ENCODE data around the gene CHD9NB. TPM values are rescaled to one million over a fixed set of nuclear protein-coding genes. Genes with fewer than 3 reads are reported as not detected.
"Not testable (repeated sequence)": the region's sequence is repeated elsewhere in the genome, so short reads cannot be mapped to it uniquely, and the experiment has no call there.

CHD9NB gene
- total RNA-seq, 1 donor from 2014 or later = 0.32 TPM

DNA sequence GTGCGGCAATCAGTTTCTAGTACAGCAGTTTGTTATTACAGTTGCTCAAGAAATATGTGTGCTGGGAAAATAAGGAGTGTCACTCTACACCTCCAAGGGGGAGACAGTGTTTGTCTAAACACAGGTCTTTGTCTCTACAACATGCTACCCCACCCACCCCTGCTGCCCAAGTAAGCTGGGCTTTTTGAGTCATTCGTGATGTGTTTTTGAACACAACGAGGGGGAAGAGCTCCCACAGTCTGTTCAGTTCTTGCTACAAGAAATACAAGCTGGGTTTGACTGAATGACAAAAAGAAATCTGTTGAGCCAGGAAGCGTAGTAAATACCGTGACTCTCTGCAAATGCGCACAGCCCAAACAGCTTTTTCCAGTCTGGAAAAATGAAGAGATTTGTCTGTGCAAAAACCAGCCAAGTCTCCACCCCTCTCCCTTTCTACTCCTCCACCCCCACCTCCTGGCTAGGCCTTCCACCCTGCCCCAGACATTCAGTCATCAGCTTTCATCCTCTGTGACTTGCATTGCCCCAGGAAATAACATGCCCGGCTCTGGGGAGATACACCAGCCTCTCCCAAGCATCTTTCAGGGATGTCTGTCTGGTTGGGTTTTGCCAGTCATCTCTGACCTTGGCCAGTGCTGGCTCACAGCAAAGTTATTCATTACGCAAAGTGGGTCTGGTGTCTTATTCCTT, 27.8 kb upstream of the CHD9NB start:
- peaks cover 13% of the 10 kb centered on the region for H3K36me3 Mint-ChIP-seq (ENCODE audit: low read depth)
- H3K4me1 Mint-ChIP-seq (ENCODE audit: low read depth) = peaks cover 4% of the 10 kb centered on the region
- no peaks in the 10 kb centered on the region for H3K27me3 Mint-ChIP-seq (ENCODE audit: low read depth)
- H3K9me3 Mint-ChIP-seq = peaks cover 5% of the 10 kb centered on the region
- intact Hi-C loops (cut with micrococcal nuclease) = no loop called here
- H3K4me3 Mint-ChIP-seq (ENCODE audit: low read depth) = no peak overlapping the region
- no peak overlapping the region for H3K27ac Mint-ChIP-seq
- DNase-seq (ENCODE audit: low spot score) = no peak

DNA sequence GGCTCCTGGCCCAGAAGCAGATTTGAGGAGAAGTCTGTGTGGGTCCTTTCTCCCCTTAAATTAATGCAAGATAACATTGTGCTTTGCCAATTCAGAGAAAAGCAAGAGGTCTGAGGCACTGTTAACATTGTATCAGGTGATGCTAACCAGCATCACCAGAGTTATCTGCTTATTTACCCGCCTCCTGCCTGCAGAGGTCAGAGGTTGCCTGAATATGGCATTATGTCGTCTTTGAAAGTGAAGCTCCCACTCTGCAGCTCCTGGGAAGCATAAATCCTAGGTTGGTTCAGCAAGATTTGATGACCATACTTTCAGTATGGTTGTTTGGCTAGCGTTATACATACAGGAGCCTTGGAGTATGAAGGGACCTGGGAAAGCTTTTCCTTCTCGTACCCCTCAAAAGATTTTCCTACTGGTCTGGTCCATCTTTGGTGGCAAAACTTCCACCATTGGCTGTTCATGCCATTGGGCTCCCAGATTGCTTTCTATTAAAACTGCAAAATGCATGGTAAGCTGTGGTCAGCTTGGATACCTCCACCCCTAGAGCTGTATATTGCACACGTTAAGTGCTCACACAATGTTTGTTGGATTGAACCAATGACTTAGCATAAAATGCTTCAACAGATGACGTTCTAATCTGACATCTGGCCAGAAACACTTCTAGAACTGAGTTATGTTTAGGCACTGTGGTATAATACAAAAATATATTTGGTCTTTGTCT, 26.2 kb upstream of the CHD9NB start:
- H3K4me3 Mint-ChIP-seq (ENCODE audit: low read depth) = no peak overlapping the region
- no peak overlapping the region for H3K27ac Mint-ChIP-seq
- intact Hi-C loops (cut with micrococcal nuclease) = no loop called here
- H3K9me3 Mint-ChIP-seq = peaks cover 11% of the 10 kb centered on the region
- peaks cover 17% of the 10 kb centered on the region for H3K36me3 Mint-ChIP-seq (ENCODE audit: low read depth)
- no peaks in the 10 kb centered on the region for H3K27me3 Mint-ChIP-seq (ENCODE audit: low read depth)
- H3K4me1 Mint-ChIP-seq (ENCODE audit: low read depth) = peaks cover 4% of the 10 kb centered on the region
- DNase-seq (ENCODE audit: low spot score) = no peak

DNA sequence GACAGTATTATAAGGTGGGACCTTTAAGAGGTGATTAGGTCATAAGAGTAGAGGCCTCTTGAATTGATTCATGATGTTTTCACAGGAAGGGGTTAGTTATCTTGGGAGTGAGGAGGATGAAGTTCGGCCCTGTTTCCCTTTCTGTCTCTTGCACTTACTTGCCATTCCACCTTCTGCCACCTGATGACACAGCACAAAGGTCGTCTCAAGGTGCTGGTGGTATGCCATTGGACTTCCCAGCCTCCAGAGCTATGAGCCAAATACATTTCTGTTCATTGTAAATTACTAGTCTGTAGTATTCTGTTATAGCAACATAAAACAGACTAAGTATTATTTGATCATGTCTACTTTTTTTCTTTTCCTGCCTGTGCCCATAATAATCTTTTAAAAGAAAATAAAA, 25.6 kb upstream of the CHD9NB start:
- H3K27ac Mint-ChIP-seq = no peak overlapping the region
- no peak for DNase-seq (ENCODE audit: low spot score)
- intact Hi-C loops (cut with micrococcal nuclease) = no loop called here
- no peaks in the 10 kb centered on the region for H3K27me3 Mint-ChIP-seq (ENCODE audit: low read depth)
- peaks cover 22% of the 10 kb centered on the region for H3K36me3 Mint-ChIP-seq (ENCODE audit: low read depth)
- peaks cover 4% of the 10 kb centered on the region for H3K4me1 Mint-ChIP-seq (ENCODE audit: low read depth)
- no peak overlapping the region for H3K4me3 Mint-ChIP-seq (ENCODE audit: low read depth)
- H3K9me3 Mint-ChIP-seq = peaks cover 17% of the 10 kb centered on the region

DNA sequence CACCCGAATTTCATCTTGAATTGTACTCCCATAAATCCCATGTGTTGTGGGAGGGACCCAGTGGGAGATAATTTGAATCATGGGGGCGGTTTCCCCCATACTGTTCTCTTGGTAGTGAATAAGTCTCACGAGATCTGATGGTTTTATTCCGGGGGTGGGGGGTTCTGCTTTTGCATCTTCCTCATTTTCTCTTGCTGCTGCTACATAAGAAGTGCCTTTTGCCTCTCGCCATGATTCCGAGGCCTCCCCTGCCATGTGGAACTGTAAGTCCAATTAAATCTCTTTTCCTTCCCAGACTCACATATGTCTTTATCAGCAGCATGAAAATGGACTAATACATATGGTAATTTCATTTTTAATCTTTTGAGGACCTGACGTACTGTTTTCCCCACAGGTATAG, 22.8 kb upstream of the CHD9NB start:
- DNase-seq (ENCODE audit: low spot score); intact Hi-C loops (cut with micrococcal nuclease); H3K4me3 Mint-ChIP-seq (ENCODE audit: low read depth); H3K4me1 Mint-ChIP-seq (ENCODE audit: low read depth); H3K27ac Mint-ChIP-seq; H3K27me3 Mint-ChIP-seq (ENCODE audit: low read depth): not testable (repeated sequence)
- peaks cover 20% of the 10 kb centered on the region for H3K9me3 Mint-ChIP-seq
- peaks cover 27% of the 10 kb centered on the region for H3K36me3 Mint-ChIP-seq (ENCODE audit: low read depth)

DNA sequence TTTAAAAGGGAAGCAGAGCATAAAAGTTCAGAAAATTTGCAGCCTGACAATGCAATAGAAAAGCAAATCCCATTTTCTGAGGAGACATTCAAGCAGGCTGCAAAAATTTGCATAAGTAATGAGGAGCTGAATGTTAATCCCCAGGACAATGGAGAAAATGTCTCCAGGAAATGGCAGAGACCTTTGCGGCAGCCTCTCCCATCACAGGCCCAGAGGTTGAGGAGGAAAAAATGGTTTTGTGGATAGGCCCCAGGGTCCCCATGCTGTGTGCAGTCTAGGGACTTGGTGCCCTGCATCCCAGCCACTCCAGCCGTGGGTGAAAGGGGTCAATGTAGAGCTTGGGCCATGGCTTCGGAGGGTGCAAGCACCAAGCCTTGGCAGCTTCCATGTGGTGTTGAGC, 21.6 kb upstream of the CHD9NB start:
- Mint-ChIP-seq H3K4me1 (ENCODE audit: low read depth) (peaks cover 11% of the 10 kb centered on the region), H3K9me3 (peaks cover 20% of the 10 kb centered on the region), H3K36me3 (ENCODE audit: low read depth) (peaks cover 29% of the 10 kb centered on the region)
- intact Hi-C loops (cut with micrococcal nuclease); H3K27me3 Mint-ChIP-seq (ENCODE audit: low read depth); H3K4me3 Mint-ChIP-seq (ENCODE audit: low read depth); H3K27ac Mint-ChIP-seq; DNase-seq (ENCODE audit: low spot score): not testable (repeated sequence)

DNA sequence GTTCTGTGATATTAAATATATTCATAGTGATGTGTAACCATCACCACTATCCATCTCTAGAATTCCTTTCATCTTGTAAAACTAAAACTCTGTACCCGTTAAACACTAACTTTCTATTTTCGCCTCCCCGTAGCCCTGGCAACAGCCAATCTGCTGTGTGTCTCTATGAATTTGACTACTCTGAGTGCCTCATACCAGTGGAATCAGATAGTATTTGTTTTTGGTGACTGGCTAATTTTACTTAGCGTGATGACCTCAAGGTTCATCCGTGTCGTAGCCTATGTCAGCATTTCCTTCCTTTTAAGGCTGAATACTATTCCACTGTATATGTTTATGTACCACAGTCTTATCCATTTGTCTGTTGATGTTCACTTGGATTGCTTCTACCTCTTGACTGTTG, 20.3 kb upstream of the CHD9NB start:
- no peak for DNase-seq (ENCODE audit: low spot score)
- intact Hi-C loops (cut with micrococcal nuclease) = no loop called here
- Mint-ChIP-seq H3K4me3 (ENCODE audit: low read depth) (no peak overlapping the region), H3K27ac (no peak overlapping the region), H3K27me3 (ENCODE audit: low read depth) (no peaks in the 10 kb centered on the region), H3K36me3 (ENCODE audit: low read depth) (peaks cover 31% of the 10 kb centered on the region), H3K4me1 (ENCODE audit: low read depth) (peaks cover 15% of the 10 kb centered on the region), H3K9me3 (peaks cover 20% of the 10 kb centered on the region)

DNA sequence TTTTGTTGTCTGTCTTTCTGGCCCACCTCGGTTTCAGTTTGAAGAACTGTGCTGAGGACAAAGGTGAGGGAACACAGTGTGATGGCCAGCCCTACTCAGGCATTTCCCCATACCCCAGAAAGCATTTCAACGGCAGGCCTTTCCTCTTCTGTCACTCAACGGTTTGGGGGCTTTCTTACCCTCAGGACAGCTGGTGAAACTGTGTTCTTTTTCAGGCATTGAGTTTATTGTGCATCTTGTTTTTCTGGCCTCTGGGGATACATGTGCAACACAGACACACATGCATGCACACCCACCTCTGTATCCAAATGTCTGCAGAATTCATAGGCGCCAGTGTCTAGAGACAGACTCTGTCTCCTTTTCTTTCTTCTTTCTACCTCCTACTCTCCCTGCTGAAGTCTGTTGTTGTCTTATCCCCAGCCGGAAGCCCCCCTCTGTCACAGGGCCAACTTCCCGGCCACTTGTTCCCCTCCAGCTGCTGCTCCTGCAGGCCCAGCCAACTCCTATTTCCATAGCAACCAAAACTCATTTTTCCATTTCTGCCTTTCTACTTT, 19.1 kb upstream of the CHD9NB start:
- no peak for DNase-seq (ENCODE audit: low spot score)
- peaks cover 30% of the 10 kb centered on the region for H3K36me3 Mint-ChIP-seq (ENCODE audit: low read depth)
- no peak overlapping the region for H3K4me3 Mint-ChIP-seq (ENCODE audit: low read depth)
- no peak overlapping the region for H3K27ac Mint-ChIP-seq
- peaks cover 19% of the 10 kb centered on the region for H3K4me1 Mint-ChIP-seq (ENCODE audit: low read depth)
- no peaks in the 10 kb centered on the region for H3K27me3 Mint-ChIP-seq (ENCODE audit: low read depth)
- H3K9me3 Mint-ChIP-seq = peaks cover 20% of the 10 kb centered on the region
- intact Hi-C loops (cut with micrococcal nuclease) = no loop called here

DNA sequence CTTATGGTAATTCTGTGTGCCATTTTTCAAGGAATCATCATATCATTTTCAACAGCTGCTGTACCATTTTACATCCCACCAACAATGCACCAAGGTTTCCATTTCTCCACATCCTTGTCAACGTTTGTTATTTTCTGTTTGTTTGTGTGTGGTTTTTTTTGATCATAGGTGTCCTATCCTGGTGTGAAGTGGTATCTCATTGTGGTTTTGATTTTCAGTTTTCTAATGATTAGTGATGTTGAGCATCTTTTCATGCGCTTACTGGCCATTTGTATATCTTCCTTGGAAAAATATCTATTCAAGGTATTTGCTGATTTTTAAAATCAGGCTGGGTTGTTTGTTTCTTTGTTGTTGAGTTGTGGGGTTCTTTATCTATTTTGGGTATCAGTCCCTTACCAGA, 17.1 kb upstream of the CHD9NB start:
- no peak overlapping the region for H3K27ac Mint-ChIP-seq
- H3K4me3 Mint-ChIP-seq (ENCODE audit: low read depth) = no peak overlapping the region
- intact Hi-C loops (cut with micrococcal nuclease) = no loop called here
- H3K4me1 Mint-ChIP-seq (ENCODE audit: low read depth) = peaks cover 27% of the 10 kb centered on the region
- DNase-seq (ENCODE audit: low spot score) = no peak
- no peaks in the 10 kb centered on the region for H3K27me3 Mint-ChIP-seq (ENCODE audit: low read depth)
- peaks cover 14% of the 10 kb centered on the region for H3K9me3 Mint-ChIP-seq
- H3K36me3 Mint-ChIP-seq (ENCODE audit: low read depth) = peaks cover 24% of the 10 kb centered on the region

DNA sequence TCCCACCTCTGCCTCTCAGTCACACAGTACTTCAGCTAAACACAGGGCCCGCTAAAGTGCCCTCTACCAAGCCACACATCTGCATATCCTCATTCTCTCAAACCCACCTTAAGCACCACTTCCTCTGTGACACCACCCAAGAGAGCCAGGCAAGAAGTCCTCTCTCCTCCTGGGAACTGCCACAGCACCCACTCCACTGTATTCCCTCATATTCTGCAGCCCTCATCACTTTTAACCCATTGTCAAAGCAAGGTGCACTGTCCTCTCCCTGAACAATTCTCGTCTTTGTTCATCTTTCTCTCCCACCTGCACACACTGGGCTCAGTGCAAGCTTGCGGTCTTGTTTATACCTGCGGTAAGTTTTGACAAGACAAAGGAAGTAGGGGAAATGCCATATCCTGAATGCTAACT, 15.7 kb upstream of the CHD9NB start:
- no peaks in the 10 kb centered on the region for H3K27me3 Mint-ChIP-seq (ENCODE audit: low read depth)
- no peak overlapping the region for H3K27ac Mint-ChIP-seq
- peaks cover 16% of the 10 kb centered on the region for H3K36me3 Mint-ChIP-seq (ENCODE audit: low read depth)
- peaks cover 4% of the 10 kb centered on the region for H3K9me3 Mint-ChIP-seq
- no peak overlapping the region for H3K4me3 Mint-ChIP-seq (ENCODE audit: low read depth)
- intact Hi-C loops (cut with micrococcal nuclease) = no loop called here
- DNase-seq (ENCODE audit: low spot score) = no peak
- H3K4me1 Mint-ChIP-seq (ENCODE audit: low read depth) = peaks cover 33% of the 10 kb centered on the region

DNA sequence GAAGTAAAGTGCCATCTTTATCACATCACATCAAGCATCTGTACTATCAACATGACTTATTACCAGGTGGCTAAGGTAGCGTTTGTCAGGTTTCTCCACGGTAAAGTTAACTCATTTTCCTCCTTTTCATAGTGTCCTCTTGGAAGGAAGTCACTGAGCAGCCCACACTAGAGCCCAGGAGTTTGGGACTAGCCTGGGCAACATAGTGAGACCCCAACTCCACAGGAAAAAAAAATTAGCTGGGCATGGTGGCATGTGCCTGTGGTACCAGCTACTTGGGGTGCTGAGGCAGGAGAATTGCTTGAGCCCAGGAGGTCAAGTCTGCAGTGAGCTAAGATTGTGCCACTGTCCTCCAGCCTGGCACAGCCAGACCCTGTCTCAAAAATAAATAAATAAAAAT, 15.0 kb upstream of the CHD9NB start:
- H3K4me1 Mint-ChIP-seq (ENCODE audit: low read depth) = peaks cover 33% of the 10 kb centered on the region
- H3K9me3 Mint-ChIP-seq = no peaks in the 10 kb centered on the region
- intact Hi-C loops (cut with micrococcal nuclease) = no loop called here
- H3K36me3 Mint-ChIP-seq (ENCODE audit: low read depth) = peaks cover 10% of the 10 kb centered on the region
- no peak for DNase-seq (ENCODE audit: low spot score)
- H3K4me3 Mint-ChIP-seq (ENCODE audit: low read depth) = no peak overlapping the region
- H3K27ac Mint-ChIP-seq = no peak overlapping the region
- H3K27me3 Mint-ChIP-seq (ENCODE audit: low read depth) = no peaks in the 10 kb centered on the region

DNA sequence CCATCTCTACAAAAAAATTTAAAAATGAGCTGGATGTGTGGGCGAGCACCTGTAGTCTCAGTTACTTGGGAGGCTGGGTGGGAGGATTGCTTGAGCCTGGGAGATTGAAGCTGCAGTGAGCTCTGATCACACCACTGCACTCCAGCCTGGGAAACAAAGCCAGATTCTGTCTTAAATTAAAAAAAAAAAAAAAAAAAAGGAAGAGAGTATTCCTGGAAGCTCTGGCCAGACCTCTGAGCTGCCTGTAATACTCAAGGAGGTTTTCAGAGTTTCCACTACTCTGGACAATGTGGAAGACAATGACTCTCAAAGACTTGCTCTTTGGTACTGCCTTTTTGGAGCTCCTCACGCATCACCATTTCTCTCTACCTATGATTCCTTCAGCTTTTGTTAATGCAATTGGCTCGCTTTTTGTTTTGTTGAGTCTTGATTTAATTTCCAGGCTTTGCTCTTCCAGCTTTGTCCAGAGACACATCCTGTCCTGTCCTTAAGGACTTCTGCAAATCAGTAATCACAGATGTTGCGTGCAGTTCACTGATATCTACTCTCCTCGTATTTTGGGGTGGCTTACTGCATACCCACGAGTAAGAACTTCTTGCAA, 12.9 kb upstream of the CHD9NB start:
- no peaks in the 10 kb centered on the region for H3K9me3 Mint-ChIP-seq
- H3K27me3 Mint-ChIP-seq (ENCODE audit: low read depth) = no peaks in the 10 kb centered on the region
- intact Hi-C loops (cut with micrococcal nuclease) = no loop called here
- H3K27ac Mint-ChIP-seq = no peak overlapping the region
- no peak for DNase-seq (ENCODE audit: low spot score)
- H3K36me3 Mint-ChIP-seq (ENCODE audit: low read depth) = peaks cover 10% of the 10 kb centered on the region
- peaks cover 44% of the 10 kb centered on the region for H3K4me1 Mint-ChIP-seq (ENCODE audit: low read depth)
- no peak overlapping the region for H3K4me3 Mint-ChIP-seq (ENCODE audit: low read depth)

DNA sequence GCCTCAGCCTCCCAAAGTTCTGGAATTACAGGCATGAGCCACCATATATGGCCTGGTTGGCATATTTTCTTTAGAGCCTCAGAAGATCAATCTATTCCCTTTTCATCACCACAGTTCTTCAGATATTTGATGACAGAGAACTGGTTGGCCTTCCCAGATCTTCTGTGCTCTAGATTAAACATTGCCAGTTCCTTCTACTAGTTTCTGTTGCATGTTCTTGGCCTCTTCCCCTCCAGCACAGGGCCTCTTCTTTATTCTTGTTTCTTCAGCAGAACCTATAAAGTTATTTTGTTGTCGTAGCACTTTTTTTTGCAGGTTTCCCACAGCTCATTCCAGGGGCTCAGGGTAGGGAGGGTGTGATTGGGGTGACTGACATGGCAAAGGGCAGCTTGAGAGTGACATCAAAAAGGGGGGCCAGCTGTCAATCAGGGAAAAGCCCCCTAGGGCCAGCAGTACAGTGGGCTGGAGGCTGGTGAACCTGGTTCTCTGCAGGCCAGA, 11.4 kb upstream of the CHD9NB start:
- no peaks in the 10 kb centered on the region for H3K9me3 Mint-ChIP-seq
- H3K27ac Mint-ChIP-seq = no peak overlapping the region
- peaks cover 37% of the 10 kb centered on the region for H3K4me1 Mint-ChIP-seq (ENCODE audit: low read depth)
- intact Hi-C loops (cut with micrococcal nuclease) = no loop called here
- H3K4me3 Mint-ChIP-seq (ENCODE audit: low read depth) = no peak overlapping the region
- H3K36me3 Mint-ChIP-seq (ENCODE audit: low read depth) = peaks cover 6% of the 10 kb centered on the region
- no peak for DNase-seq (ENCODE audit: low spot score)
- H3K27me3 Mint-ChIP-seq (ENCODE audit: low read depth) = no peaks in the 10 kb centered on the region

DNA sequence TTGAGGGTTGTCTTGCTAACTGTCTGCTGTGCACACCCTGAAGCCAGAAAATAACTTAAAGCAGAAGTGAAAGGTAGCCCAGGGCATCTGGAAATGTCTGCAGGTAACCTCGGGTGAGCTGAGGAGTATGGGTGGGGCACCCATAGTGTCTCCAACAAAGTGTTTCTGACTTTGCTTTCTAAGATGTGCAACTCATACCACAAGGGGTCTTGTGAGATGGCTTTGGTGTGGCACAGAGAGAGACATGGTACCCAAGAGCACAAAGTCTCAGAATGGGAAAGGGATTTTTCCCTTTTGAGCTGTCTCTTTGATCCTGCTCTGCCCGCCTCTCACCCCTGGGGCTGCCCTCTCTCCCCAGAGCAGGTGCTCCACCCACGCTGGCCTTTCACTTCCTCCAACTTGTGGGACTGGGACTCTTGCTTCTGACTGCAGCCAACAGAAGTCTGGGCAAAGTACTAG, 9.0 kb upstream of the CHD9NB start:
- Mint-ChIP-seq H3K4me1 (ENCODE audit: low read depth) (peaks cover 42% of the 10 kb centered on the region), H3K9me3 (no peaks in the 10 kb centered on the region), H3K27me3 (ENCODE audit: low read depth) (no peaks in the 10 kb centered on the region), H3K4me3 (ENCODE audit: low read depth) (no peak overlapping the region), H3K36me3 (ENCODE audit: low read depth) (no peaks in the 10 kb centered on the region), H3K27ac (no peak overlapping the region)
- intact Hi-C loops (cut with micrococcal nuclease) = no loop called here
- DNase-seq (ENCODE audit: low spot score) = peak; percentile 13
